Activated T-helper 1 cell treated with anti-CD3 and anti-CD28 coated beads, Interleukin-12 subunit alpha, Interleukin-12 subunit beta, Interleukin-2, Interleukin-4 antibody, amounts not matched to agents 30 ng/mL and 10 ng/mL and 1 ng/mL, durations not matched to agents 14 hours and 24 hours and 36 hours (primary cell): Measurements from ENCODE around the gene GALK1. TPM values are rescaled to one million over a fixed set of nuclear protein-coding genes. Genes with fewer than 3 reads are reported as not detected.

Source experiments
- DNase-seq: peaks from one replicate; pipeline ENCODE4 v3.0.0; 2021; ENCODE audit warnings: low spot score
- H3K27ac Mint-ChIP-seq: one replicate; pipeline ENCODE4 v1.8.0; 2021; ENCODE audit warnings: mild to moderate bottlenecking, mixed read lengths
- H3K27me3 Mint-ChIP-seq: one replicate; pipeline ENCODE4 v1.8.0; 2022; ENCODE audit warnings: mild to moderate bottlenecking, moderate library complexity, mixed read lengths; ENCODE audit not compliant: insufficient read depth
- H3K36me3 Mint-ChIP-seq: one replicate; pipeline ENCODE4 v1.8.0; 2021; ENCODE audit warnings: low read depth, mixed read lengths
- H3K4me1 Mint-ChIP-seq: one replicate; pipeline ENCODE4 v1.8.0; 2021; ENCODE audit warnings: low read depth, mixed read lengths
- H3K4me3 Mint-ChIP-seq: one replicate; pipeline ENCODE4 v1.8.0; 2021; ENCODE audit warnings: mild to moderate bottlenecking, moderate library complexity, mixed read lengths
- H3K9me3 Mint-ChIP-seq: one replicate; pipeline ENCODE4 v1.8.0; 2021; ENCODE audit warnings: mixed read lengths
- intact Hi-C: fragments of 100-400 bp; cut with micrococcal nuclease; formaldehyde crosslinking; loops from one replicate; pipeline ENCODE4 v1.15.1; 2024
- total RNA-seq: library from RNA; stranded (reverse); gene quantifications from 2 replicates; pipeline ENCODE4 v1.2.3, GENCODE V29; 2022

The GALK1 gene
- total RNA-seq, 1 donor from 2014 or later, result 48.0 TPM

DNA sequence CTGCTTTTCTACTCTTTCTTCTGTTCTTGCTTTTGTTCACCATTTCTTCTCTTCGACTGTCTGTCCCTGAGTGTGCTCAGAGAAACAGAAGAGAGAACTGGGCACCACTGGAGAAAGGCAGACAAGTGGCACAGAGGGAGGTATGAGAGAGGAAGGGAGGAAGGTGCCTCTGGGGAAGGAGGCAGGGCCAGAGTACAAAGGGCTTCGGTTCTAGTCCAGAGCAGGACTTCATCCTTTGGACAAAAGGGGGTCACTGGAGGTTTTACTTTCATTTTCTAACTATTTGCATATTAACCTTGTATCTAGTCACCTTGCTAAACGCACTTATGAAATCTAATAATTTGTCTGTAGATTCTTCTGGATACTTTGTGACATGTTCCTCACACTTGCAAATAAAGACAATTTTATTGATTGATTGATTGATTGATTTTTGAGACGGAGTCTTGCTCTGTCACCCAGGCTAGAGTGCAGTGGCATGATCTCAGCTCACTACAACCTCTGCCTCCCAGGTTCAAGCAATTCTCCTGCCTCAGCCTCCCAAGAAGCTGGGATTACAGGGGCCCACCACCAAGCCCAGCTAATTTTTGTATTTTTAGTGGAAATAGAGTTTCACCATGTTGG lies 30.2 kb downstream of the GALK1 start:
- no peak overlapping the region for H3K4me3 Mint-ChIP-seq
- no peak overlapping the region for H3K27ac Mint-ChIP-seq
- H3K9me3 Mint-ChIP-seq, result no peaks in the 10 kb centered on the region
- H3K36me3 Mint-ChIP-seq, result no peaks in the 10 kb centered on the region
- no peak for DNase-seq
- peaks cover 9% of the 10 kb centered on the region for H3K4me1 Mint-ChIP-seq
- H3K27me3 Mint-ChIP-seq, result no peaks in the 10 kb centered on the region
- intact Hi-C loops, result no loop called here

DNA sequence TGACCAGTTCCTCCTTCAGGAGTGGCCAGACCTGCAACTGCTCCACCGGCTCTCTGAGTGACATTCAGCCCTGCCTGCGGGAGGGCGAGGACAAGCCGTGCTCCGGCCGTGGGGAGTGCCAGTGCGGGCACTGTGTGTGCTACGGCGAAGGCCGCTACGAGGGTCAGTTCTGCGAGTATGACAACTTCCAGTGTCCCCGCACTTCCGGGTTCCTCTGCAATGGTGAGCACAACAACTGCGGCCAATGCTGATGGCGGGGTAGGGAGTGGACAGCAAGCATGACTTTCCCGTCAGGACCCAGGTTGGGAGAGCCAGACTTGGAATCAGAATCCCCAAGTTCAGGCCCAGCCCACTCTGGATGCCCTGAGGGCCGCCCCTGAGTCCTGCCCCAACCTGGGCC lies 31.5 kb downstream of the GALK1 start:
- DNase-seq, result no peak
- peaks cover 8% of the 10 kb centered on the region for H3K4me1 Mint-ChIP-seq
- H3K4me3 Mint-ChIP-seq, result no peak overlapping the region
- H3K27me3 Mint-ChIP-seq, result no peaks in the 10 kb centered on the region
- H3K9me3 Mint-ChIP-seq, result no peaks in the 10 kb centered on the region
- intact Hi-C loops, result no loop called here
- H3K27ac Mint-ChIP-seq, result no peak overlapping the region
- no peaks in the 10 kb centered on the region for H3K36me3 Mint-ChIP-seq

DNA sequence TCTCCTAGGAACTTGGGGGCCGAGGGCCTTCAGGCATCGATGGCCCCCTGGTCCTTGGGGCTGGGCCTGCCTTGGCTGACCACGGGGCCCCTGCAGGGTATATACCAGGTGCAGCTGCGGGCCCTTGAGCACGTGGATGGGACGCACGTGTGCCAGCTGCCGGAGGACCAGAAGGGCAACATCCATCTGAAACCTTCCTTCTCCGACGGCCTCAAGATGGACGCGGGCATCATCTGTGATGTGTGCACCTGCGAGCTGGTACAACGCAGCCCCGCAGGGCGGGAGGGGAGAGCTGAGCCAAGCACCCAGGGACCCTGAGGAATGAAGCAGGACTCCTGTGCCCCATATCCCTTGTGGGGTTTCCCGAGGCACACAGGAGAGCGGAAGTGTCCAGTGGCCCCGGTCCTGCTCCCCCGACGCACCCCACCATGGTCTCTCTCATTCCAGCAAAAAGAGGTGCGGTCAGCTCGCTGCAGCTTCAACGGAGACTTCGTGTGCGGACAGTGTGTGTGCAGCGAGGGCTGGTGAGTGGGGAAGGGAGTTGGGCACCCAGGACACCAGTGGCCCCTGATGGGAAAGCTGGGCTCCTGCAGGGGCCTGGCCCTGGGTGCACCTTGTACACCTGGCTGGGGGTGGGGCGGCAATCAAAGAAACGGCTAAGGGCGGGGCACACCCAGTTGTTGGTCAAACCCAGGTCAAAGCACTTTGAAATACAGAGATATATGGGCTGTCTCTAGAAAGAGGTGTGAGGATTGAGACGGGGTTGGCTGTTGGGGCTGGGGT lies 33.1 kb downstream of the GALK1 start:
- no peak for DNase-seq

DNA sequence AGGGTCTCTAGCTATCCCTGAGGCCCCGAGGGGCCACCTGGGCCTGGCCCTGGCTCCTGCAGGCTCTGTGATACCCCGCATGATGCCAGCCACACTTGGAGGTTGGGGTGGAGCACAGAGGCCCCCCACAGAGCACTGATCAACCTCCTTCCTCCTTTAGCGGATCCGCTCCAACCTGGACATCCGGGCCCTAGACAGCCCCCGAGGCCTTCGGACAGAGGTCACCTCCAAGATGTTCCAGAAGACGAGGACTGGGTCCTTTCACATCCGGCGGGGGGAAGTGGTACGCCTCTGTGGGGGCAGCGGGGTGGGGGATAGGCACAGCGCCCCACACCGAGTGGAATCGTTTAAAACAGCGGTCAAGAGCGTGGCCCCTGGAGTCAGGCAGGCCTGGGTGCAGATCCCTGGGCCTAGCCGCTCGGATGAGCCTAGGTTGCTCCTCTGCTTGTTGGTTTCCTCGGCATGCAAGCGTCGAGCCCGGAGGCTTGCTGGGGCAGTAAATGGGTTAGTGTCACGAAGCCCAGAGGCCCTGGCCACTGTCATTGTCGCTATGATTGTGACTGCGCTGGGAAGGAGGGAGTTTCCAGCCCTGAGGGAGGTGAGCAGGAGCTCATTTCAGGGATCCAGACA lies 33.8 kb downstream of the GALK1 start:
- no peak overlapping the region for H3K4me3 Mint-ChIP-seq
- H3K9me3 Mint-ChIP-seq, result no peaks in the 10 kb centered on the region
- H3K36me3 Mint-ChIP-seq, result no peaks in the 10 kb centered on the region
- H3K27me3 Mint-ChIP-seq, result no peaks in the 10 kb centered on the region
- H3K27ac Mint-ChIP-seq, result no peak overlapping the region
- DNase-seq, result no peak
- H3K4me1 Mint-ChIP-seq, result no peaks in the 10 kb centered on the region
- intact Hi-C loops, result no loop called here

More for the DNA sequence above, 33.1 kb downstream of the GALK1 start:
- Mint-ChIP-seq H3K4me3 (no peak overlapping the region), H3K27ac (no peak overlapping the region), H3K4me1 (no peaks in the 10 kb centered on the region), H3K36me3 (no peaks in the 10 kb centered on the region), H3K27me3 (no peaks in the 10 kb centered on the region), H3K9me3 (no peaks in the 10 kb centered on the region)
- intact Hi-C loops, result no loop called here

DNA sequence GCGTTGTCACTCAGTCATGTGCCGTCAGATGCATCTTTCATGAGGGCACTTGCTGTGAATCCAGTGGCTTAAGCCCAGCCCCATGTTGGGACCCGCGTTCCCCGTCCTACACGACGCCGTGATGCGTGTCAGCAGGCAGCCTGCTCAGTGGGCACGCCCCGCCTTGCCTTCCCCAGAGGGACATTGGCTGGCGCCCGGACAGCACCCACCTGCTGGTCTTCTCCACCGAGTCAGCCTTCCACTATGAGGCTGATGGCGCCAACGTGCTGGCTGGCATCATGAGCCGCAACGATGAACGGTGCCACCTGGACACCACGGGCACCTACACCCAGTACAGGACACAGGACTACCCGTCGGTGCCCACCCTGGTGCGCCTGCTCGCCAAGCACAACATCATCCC lies 34.9 kb downstream of the GALK1 start:
- Mint-ChIP-seq H3K27me3 (peaks cover 3% of the 10 kb centered on the region), H3K4me3 (no peak overlapping the region), H3K27ac (no peak overlapping the region), H3K9me3 (no peaks in the 10 kb centered on the region), H3K36me3 (no peaks in the 10 kb centered on the region), H3K4me1 (no peaks in the 10 kb centered on the region)
- no peak for DNase-seq
- intact Hi-C loops, result no loop called here

DNA sequence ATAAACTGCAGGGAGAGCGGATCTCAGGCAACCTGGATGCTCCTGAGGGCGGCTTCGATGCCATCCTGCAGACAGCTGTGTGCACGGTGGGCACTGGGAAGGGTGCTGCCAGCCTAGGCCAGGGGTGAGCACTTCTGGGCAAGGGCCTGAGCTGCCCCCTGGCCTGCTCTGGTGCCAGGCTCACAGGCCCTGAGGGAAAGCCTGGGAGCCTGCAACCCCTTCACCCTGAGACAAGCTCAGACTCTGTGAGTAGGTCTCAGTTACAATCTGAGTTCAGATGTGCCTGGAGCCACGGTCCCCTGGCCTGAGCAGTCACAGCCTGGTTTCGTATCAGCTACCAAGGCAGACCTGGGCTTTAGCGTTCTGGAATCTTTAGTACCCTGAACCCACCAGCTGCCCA lies 35.6 kb downstream of the GALK1 start:
- H3K4me3 Mint-ChIP-seq, result no peak overlapping the region
- no peaks in the 10 kb centered on the region for H3K9me3 Mint-ChIP-seq
- H3K27ac Mint-ChIP-seq, result no peak overlapping the region
- peaks cover 3% of the 10 kb centered on the region for H3K27me3 Mint-ChIP-seq
- DNase-seq, result no peak
- intact Hi-C loops, result no loop called here
- no peaks in the 10 kb centered on the region for H3K4me1 Mint-ChIP-seq
- no peaks in the 10 kb centered on the region for H3K36me3 Mint-ChIP-seq

DNA sequence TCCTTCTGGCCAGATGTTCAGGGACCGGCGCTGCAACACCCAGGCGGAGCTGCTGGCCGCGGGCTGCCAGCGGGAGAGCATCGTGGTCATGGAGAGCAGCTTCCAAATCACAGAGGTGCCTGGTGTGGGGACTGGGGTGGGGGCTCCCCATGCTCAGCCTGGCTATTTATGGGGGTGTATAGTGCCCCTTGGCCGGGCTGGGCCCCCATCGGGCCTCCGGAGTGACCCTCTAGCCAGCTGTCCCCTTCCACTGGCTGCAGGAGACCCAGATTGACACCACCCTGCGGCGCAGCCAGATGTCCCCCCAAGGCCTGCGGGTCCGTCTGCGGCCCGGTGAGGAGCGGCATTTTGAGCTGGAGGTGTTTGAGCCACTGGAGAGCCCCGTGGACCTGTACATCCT lies 37.6 kb downstream of the GALK1 start:
- no peak overlapping the region for H3K27ac Mint-ChIP-seq
- no peaks in the 10 kb centered on the region for H3K36me3 Mint-ChIP-seq
- DNase-seq, result no peak

DNA sequence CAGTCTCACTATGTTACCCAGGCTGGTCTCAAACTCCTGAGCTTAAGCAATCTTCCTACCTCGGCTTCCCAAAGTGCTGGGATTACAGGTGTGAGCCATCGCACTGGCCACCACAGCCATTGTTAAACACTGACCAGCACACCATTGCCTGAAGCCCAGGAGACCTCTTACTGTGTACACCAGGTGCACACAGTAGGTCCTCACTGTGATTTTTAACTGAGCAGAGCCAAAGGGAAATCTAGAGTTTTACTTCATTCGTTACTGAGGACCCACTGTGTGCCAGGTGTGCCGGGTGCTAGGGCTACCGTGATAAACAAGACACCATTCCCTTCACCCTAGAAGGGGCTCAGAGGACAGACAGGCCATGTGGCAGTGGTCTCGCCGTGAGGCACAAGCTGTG lies 39.5 kb downstream of the GALK1 start:
- intact Hi-C loops, result no loop called here
- no peaks in the 10 kb centered on the region for H3K9me3 Mint-ChIP-seq
- H3K36me3 Mint-ChIP-seq, result no peaks in the 10 kb centered on the region
- no peak overlapping the region for H3K4me3 Mint-ChIP-seq
- no peak for DNase-seq
- peaks cover 3% of the 10 kb centered on the region for H3K4me1 Mint-ChIP-seq
- no peak overlapping the region for H3K27ac Mint-ChIP-seq
- H3K27me3 Mint-ChIP-seq, result peaks cover 11% of the 10 kb centered on the region

More for the DNA sequence above, 37.6 kb downstream of the GALK1 start:
- intact Hi-C loops, result no loop called here
- peaks cover 9% of the 10 kb centered on the region for H3K27me3 Mint-ChIP-seq
- no peak overlapping the region for H3K4me3 Mint-ChIP-seq
- no peaks in the 10 kb centered on the region for H3K9me3 Mint-ChIP-seq
- no peaks in the 10 kb centered on the region for H3K4me1 Mint-ChIP-seq

DNA sequence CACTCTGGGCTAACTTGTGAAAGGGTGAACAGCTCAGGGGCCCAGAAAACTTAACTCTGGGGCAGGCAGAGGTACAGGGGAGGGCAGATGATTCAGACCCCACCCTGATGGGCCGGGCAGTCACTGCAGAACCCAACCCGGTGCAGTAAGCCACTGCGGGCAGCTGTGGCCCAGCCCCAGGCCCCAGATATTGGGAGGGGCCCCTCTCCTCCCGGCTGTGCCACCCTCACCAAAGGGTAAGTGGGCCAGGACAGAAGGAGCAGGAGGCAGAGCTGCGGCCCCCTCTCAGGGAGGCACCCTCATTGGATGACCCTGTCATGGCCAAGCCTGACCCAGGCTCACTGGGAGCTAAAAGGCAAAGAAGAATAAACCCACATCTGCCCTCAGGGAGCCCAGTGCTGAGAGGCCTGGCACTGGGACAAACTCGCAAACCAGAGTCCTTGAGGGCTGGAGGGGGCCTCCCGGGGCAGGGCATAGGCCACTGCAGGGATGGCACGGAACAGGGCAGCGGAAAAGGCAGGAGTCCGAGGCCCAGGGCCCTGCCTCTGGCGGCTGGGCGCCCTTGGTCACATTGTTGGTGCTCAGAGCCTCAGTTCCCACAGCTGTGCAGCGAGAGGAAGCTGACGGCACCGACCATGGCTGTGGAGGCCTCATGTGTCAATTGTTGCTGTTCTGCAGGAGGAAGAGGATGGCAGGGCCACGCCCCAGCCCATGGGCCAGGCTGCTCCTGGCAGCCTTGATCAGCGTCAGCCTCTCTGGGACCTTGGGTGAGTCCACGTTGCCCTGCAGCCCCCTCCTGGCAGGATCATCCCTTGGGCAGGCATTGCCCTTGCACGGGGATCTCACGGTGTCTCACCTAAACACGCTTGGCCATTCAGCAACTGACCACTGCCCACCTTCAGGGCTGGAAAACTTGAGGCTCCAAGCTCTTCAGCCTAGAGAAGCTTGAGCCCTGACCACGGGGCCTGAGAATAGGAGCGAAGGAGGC lies 40.7 kb downstream of the GALK1 start:
- no peaks in the 10 kb centered on the region for H3K9me3 Mint-ChIP-seq
- no peak overlapping the region for H3K27ac Mint-ChIP-seq
- H3K4me3 Mint-ChIP-seq, result no peak overlapping the region
- H3K36me3 Mint-ChIP-seq, result no peaks in the 10 kb centered on the region
- no peak for DNase-seq
- intact Hi-C loops, result no loop called here
- H3K4me1 Mint-ChIP-seq, result peaks cover 5% of the 10 kb centered on the region
- peaks cover 16% of the 10 kb centered on the region for H3K27me3 Mint-ChIP-seq

DNA sequence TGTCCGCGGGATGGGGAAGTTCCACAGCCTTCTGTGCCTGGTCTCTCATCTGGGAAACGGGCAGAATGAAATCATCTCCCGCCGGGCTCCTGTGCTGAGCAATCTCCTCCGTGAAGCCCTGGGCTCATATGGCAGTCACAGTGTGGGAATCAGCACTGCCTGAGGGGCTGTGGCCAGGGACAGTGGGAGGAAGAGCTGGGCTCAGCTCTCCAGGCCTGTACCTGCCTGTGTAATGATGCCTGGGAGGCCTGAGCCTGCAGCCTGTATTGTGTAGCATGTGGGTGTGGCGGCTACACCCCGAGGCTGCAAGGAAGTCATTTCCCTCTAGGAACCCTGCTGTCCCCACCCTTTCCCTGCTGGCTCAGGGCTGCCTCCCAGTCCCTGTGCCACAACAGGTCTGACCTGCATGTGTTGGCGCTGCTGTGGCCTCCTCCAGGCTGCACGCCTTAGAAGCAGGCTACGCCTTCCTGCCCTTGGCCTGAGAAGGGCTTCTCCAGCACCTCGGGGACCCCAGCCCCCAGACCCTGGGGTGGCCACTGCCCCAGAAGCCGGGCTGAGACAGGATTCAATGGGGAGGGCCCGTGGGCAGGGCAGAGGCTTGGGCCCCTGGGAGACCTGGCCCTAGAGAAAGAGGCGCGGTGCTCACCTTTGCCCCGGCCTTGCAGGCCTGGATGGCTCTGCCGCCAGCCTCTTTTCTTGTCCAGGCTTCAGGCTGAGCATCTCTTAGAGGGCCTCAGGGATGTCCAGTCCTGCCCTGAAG lies 41.6 kb downstream of the GALK1 start:
- intact Hi-C loops, result no loop called here

DNA sequence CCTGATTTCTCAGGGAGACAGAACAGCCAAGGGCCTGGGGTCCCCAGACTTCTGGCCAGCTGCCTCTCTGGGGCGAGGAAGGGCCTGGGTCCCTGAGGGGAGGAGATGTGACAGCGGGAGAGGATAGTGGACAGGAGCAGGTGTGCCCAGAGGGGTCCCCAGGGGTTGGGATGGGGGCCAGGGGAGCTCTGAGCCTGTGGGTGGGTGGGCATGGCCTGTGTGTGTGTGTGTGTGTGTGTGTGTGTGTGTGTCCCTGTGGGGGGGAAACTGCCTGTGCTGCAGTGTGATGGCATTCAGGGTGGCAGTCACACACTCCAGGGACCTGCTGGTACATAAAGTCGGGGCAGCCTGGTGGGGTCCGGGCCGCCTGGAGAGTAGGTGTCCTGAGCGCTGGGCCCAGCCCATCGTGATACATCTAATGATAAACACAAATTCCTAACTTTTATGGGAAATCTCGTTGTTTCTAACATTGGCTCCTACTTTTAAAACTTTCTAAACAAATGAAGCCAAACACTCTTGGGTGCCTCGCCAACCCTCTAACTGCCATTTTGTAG lies 42.4 kb downstream of the GALK1 start:
- H3K27me3 Mint-ChIP-seq, result peaks cover 18% of the 10 kb centered on the region
- peaks cover 5% of the 10 kb centered on the region for H3K4me1 Mint-ChIP-seq
- DNase-seq, result no peak
- H3K36me3 Mint-ChIP-seq, result no peaks in the 10 kb centered on the region
- H3K27ac Mint-ChIP-seq, result no peak overlapping the region
- no peaks in the 10 kb centered on the region for H3K9me3 Mint-ChIP-seq
- intact Hi-C loops, result no loop called here
- H3K4me3 Mint-ChIP-seq, result no peak overlapping the region

More for the DNA sequence above, 41.6 kb downstream of the GALK1 start:
- no peaks in the 10 kb centered on the region for H3K36me3 Mint-ChIP-seq
- no peak for DNase-seq
- H3K27me3 Mint-ChIP-seq, result peaks cover 18% of the 10 kb centered on the region
- no peaks in the 10 kb centered on the region for H3K9me3 Mint-ChIP-seq
- H3K4me3 Mint-ChIP-seq, result no peak overlapping the region
- H3K27ac Mint-ChIP-seq, result no peak overlapping the region
- H3K4me1 Mint-ChIP-seq, result peaks cover 5% of the 10 kb centered on the region

DNA sequence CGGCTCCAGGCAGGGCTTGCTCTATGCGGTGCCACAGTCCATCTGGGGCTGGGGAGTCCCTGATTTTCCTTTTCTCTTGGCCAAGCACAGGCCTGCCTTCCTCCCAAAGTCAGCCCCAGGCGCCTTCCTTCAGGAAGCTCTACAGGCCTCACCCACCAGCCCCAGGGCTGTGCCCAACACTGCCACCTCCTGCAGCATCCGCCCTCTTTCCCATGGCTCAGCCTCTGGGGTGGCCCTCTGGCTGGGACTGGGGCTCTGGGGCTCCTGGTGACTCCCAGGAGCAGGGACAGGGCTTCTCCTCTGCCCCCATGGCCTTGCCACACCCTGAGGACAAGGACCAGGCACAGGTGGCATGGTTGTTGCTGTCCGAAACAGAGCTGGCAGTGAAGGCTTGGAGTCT lies 42.9 kb downstream of the GALK1 start:
- H3K4me1 Mint-ChIP-seq, result peaks cover 5% of the 10 kb centered on the region
- H3K4me3 Mint-ChIP-seq, result peak overlapping the region; percentile 42
- H3K36me3 Mint-ChIP-seq, result no peaks in the 10 kb centered on the region
- DNase-seq, result no peak
- no peak overlapping the region for H3K27ac Mint-ChIP-seq
- intact Hi-C loops, result no loop called here
- H3K9me3 Mint-ChIP-seq, result no peaks in the 10 kb centered on the region
- peaks cover 18% of the 10 kb centered on the region for H3K27me3 Mint-ChIP-seq
